ENCODE results near the gene CERCAM.
A peak's percentile ranks its signal among the peaks of the same experiment; 100 is the strongest.
"Not testable (repeated sequence)": the region's sequence is repeated elsewhere in the genome, so short reads cannot be mapped to it uniquely, and the experiment has no call there.

Gene CERCAM

DNA sequence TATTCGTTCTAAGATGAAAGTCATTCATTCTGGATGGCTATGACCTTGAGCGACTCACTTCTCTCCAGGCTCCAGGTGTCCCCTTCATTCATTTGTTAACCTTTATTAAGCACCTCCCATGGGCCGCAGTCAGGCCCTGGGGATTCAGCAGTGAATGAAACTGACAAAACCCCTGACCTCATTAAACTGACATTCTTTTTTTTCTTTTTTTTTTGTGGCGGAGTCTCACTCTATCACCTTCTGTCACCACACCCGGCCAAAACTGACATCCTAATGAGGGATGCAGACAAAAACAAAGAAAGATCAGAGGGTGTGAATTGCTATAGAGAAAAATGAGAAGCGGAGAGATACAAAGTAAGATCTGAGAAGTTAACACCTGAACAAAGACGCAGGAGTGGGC lies 18.6 kb downstream of the CERCAM start:
- DNase-seq (ENCODE audit: low read depth in 2 of 2) = no peak
- H3K4me3 ChIP-seq (replicated peaks in 1 of 2; ENCODE audit: low read depth in 2 of 2, low read length in 2 of 2) = no peak overlapping the region
- TF ChIP-seq, protein P1, sequence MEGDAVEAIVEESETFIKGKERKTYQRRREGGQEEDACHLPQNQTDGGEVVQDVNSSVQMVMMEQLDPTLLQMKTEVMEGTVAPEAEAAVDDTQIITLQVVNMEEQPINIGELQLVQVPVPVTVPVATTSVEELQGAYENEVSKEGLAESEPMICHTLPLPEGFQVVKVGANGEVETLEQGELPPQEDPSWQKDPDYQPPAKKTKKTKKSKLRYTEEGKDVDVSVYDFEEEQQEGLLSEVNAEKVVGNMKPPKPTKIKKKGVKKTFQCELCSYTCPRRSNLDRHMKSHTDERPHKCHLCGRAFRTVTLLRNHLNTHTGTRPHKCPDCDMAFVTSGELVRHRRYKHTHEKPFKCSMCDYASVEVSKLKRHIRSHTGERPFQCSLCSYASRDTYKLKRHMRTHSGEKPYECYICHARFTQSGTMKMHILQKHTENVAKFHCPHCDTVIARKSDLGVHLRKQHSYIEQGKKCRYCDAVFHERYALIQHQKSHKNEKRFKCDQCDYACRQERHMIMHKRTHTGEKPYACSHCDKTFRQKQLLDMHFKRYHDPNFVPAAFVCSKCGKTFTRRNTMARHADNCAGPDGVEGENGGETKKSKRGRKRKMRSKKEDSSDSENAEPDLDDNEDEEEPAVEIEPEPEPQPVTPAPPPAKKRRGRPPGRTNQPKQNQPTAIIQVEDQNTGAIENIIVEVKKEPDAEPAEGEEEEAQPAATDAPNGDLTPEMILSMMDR (IDR thresholded peaks at IDR 0.05; ENCODE audit: low read depth, low read length) = no peak

DNA sequence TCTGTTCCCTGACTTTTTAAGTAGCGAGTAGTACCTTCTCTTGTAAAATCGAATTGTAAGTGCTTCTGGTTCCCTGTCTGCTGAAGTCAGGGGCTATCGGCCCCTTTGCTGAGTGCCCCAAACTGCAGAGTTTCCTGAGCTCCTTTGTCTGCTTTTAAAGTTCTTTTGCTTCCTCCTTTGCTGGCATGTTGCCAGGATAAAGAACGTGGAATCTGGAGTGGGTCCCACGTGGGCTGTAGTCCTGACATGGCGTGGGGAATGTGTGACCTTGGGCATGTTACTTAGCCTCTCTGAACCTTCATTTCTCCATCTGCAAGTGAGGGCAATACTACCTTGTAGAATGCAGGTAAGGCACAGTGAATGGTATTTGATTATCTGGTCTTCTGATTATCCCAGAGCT lies 21.5 kb downstream of the CERCAM start:
- TF ChIP-seq, protein P1 (IDR thresholded peaks at IDR 0.05; ENCODE audit: low read depth, low read length) = no peak
- H3K4me3 ChIP-seq (replicated peaks in 1 of 2; ENCODE audit: low read depth in 2 of 2, low read length in 2 of 2) = no peak overlapping the region
- DNase-seq (ENCODE audit: low read depth in 2 of 2) = no peak

DNA sequence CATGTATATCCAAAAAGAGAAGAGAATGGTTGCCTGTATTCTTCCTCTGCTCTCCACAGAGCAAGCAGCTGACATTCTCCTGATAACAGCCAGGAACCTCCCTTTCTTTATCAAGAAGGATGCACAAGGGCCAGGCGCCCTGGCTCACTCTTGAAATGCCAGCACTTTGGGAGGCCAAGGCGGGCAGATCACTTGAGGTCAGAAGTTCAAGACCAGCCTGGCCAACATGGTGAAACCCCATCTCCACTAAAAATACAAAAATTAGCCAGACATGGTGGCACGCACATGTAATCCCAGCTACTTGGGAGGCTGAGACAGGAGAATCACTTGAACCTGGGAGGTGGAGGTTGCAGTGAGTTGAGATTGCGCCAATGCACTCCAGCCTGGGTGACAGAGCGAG lies 25.8 kb downstream of the CERCAM start:
- H3K4me3 ChIP-seq (replicated peaks in 1 of 2; ENCODE audit: low read depth in 2 of 2, low read length in 2 of 2) = not testable (repeated sequence)

DNA sequence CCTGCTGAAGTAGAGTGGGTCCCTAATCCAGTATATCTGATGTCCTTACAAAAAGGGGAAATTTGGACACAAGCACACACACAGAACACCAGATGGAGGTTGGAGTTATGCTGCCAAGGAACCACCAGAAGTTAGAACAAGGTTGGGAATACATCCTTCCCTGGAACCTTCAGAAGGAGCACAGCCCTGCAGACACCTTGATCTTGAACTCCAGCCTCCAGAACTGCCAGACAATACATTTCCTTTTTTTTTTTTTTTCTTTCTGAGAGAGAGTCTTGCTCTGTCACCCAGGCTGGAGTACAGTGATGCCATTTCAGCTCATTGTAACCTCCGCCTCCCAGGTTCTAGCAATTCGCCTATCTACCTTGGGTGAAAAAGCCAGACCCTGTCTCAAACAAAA lies 28.1 kb downstream of the CERCAM start:
- H3K4me3 ChIP-seq (replicated peaks in 1 of 2; ENCODE audit: low read depth in 2 of 2, low read length in 2 of 2) = no peak overlapping the region
- TF ChIP-seq, protein P1 (IDR thresholded peaks at IDR 0.05; ENCODE audit: low read depth, low read length) = no peak
- DNase-seq (ENCODE audit: low read depth in 2 of 2) = no peak

More for the DNA sequence above, 25.8 kb downstream of the CERCAM start:
- not testable (repeated sequence) for DNase-seq (ENCODE audit: low read depth in 2 of 2)

DNA sequence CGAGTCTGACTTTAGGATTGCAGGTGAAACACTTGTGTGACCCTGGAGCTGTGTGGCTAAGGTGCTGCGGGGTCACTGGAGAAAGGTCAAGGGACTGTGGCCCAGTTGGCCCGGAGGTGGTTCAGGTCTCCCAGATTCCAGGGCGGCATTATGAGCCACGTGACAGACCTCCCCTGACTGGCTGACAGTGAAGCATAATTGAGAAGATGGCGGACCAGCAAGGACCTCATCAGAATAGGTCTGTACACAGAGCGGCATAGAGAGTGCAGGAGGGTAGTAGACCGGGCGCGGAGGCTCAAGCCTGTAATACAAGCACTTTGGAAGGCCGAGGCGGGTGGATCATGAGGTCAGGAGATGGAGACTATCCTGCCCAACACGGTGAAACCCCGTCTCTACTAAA lies 34.3 kb downstream of the CERCAM start:
- DNase-seq (ENCODE audit: low read depth in 2 of 2) = no peak
- TF ChIP-seq, protein P1 (IDR thresholded peaks at IDR 0.05; ENCODE audit: low read depth, low read length) = no peak
- H3K4me3 ChIP-seq (replicated peaks in 1 of 2; ENCODE audit: low read depth in 2 of 2, low read length in 2 of 2) = no peak overlapping the region

DNA sequence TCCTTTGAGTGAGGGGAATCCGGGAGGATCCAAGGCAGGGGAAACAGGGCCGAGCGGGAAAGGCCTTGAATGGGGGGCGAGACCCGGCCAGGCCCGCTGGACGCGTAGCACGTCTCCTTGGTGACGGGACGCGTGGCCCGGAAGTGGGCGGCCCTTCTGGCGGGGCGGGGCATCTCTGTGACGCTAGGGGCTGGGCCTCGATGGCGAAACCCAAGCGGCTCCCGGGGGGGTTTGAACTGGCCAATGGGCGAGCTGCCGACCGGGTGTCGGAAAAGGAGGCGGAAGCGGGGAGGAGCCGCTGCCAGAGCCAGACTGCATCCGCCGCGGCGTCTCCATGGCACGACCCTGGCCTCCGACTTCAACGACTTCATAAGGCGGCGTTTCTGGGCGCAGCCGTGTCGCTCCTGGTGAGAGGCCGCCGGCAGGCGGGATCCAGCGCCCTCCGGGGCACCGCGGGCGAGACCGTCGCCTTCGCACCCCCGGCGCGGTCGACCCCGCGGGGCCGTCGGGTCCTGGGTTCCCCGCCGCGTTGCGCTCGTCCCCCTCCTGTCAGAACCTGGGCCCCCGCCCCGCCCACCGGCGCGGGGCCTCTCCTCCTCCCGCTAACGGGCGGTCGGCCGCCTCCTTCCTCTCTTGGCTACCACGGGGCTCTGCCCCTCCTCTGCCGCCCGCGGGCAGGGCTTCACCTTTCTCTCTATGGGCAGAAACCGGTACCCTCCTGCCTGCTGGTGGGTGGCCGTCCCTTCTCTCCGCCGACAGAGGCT lies 35.4 kb downstream of the CERCAM start, which contains the start of gene ODF2:
ODF2 (plus strand) TSS at position 158 of the 764 bp plus-strand sequence; CDS start at position 244, 86 bp downstream.
- TF ChIP-seq, protein P1 (IDR thresholded peaks at IDR 0.05; ENCODE audit: low read depth, low read length) = no peak
- H3K4me3 ChIP-seq (replicated peaks in 1 of 2; ENCODE audit: low read depth in 2 of 2, low read length in 2 of 2) = peak within 1 kb of the TSS; percentile 86 to 95
- peak; percentile 96 to 97 for DNase-seq (ENCODE audit: low read depth in 2 of 2)

DNA sequence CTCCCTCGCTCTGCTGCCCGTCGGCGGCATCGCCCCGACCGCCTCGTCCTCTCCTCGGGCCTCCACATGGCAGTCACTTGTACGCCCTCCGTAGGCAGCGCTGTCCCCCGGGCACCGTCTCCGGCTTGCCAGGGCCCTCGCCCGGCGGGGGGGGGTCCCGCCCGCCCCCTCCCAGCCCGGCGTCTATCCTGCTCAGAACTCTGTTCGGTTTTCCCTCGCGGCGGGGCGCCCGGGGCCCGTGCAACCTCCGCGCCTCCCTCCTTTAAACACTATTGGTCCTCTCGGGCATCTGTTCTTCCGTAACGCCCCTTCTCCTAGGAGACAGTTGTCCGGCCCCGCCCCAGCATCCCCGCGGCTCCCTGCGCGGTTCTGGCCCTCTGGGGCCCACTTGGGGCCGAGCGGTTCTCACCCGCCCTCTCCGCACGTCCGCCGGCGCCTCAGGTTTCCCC lies 36.0 kb downstream of the CERCAM start:
- TF ChIP-seq, protein P1 (IDR thresholded peaks at IDR 0.05; ENCODE audit: low read depth, low read length) = no peak
- H3K4me3 ChIP-seq (replicated peaks in 1 of 2; ENCODE audit: low read depth in 2 of 2, low read length in 2 of 2) = peak overlapping the region; percentile 86 to 95
- peak; percentile 74 to 78 for DNase-seq (ENCODE audit: low read depth in 2 of 2)

All from cardiac fibroblast (primary cell).